H1 (cell line): Measurements from ENCODE around the gene PIAS3. TPM values are rescaled to one million over a fixed set of nuclear protein-coding genes. Genes with fewer than 3 reads are reported as not detected.

ENCODE experiments used
- CTCF ChIA-PET: fragments of 300-600 bp; sonication (Branson Sonifier 250); formaldehyde crosslinking; loops from one replicate; lab custom pipeline; 2021; ENCODE audit not compliant: partially characterized antibody; lab: Charles Lee
- POLR2A ChIA-PET: fragments of 300-600 bp; sonication (Branson Sonifier 250); formaldehyde crosslinking; loops from one replicate; lab custom pipeline; 2021; ENCODE audit warnings: inconsistent platforms; ENCODE audit not compliant: partially characterized antibody; lab: Charles Lee
- DNase-seq, 2 experiments: peaks; one replicate each; pipeline versions ENCODE4 v3.0.0 to v3.0.0-alpha.2; 2010 to 2022; ENCODE audit warnings: low spot score in 2 of 2, low read depth in 1 of 2, mixed read lengths in 1 of 2
- FAIRE-seq: peaks from 2 replicates; lab custom pipeline; 2011; peaks lifted over from hg19 to GRCh38; lab: Jason Lieb, UNC
- H2AFZ ChIP-seq: 2 replicates; pipeline ENCODE4 v1.8.1; 2012; ENCODE audit warnings: low read length, inconsistent platforms
- H2AK5ac ChIP-seq: 2 replicates; pipeline ENCODE4 v1.6.1; 2013; ENCODE audit warnings: low read depth, low read length
- H2BK120ac ChIP-seq: replicated peaks from 2 replicates; pipeline ENCODE3; 2013; ENCODE audit warnings: low read depth, low read length, inconsistent platforms
- H2BK12ac ChIP-seq: 2 replicates; pipeline ENCODE4 v1.6.1; 2013; ENCODE audit warnings: low read depth, low read length
- H2BK15ac ChIP-seq: 2 replicates; pipeline ENCODE4 v1.6.1; 2013; ENCODE audit warnings: low read length
- H2BK20ac ChIP-seq: 2 replicates; pipeline ENCODE4 v1.6.1; 2013; ENCODE audit warnings: low read length
- H2BK5ac ChIP-seq: 2 replicates; pipeline ENCODE4 v1.6.1; 2013; ENCODE audit warnings: low read depth, low read length
- H3K14ac ChIP-seq: 2 replicates; pipeline ENCODE4 v1.6.1; 2013; ENCODE audit warnings: inconsistent platforms; ENCODE audit not compliant: insufficient read length
- H3K18ac ChIP-seq: 2 replicates; pipeline ENCODE4 v1.6.1; 2013; ENCODE audit warnings: low read length; ENCODE audit errors: extremely low read depth
- H3K23ac ChIP-seq: 2 replicates; pipeline ENCODE4 v1.6.1; 2013; ENCODE audit warnings: inconsistent platforms; ENCODE audit not compliant: insufficient read length
- H3K23me2 ChIP-seq: 2 replicates; pipeline ENCODE4 v1.6.1; 2013; ENCODE audit warnings: low read depth, low read length
- H3K27ac ChIP-seq: 2 replicates; pipeline ENCODE4 v1.6.1; 2011; ENCODE audit warnings: low read depth, low read length, inconsistent platforms
- H3K27me3 ChIP-seq, 4 experiments: replicated peaks in 1 of 4; 1 replicate in 1 of 4; 2 replicates in 3 of 4; pipeline versions ENCODE4 v1.6.1 to v1.8.1; 2011 to 2013; ENCODE audit warnings: low read length in 3 of 4, mild to moderate bottlenecking in 3 of 4, inconsistent platforms in 2 of 4, mixed read lengths in 2 of 4, moderate library complexity in 1 of 4; ENCODE audit not compliant: control insufficient read depth in 3 of 4, insufficient read depth in 3 of 4; ENCODE audit errors: extremely low read depth in 1 of 4
- H3K36me3 ChIP-seq, 4 experiments: 2 replicates each; pipeline versions ENCODE4 v1.6.1 to v1.8.1; 2011 to 2013; ENCODE audit warnings: mild to moderate bottlenecking in 4 of 4, low read length in 3 of 4, moderate library complexity in 2 of 4, control low read depth in 1 of 4, inconsistent platforms in 1 of 4; ENCODE audit not compliant: insufficient read depth in 4 of 4, control insufficient read depth in 2 of 4
- H3K4ac ChIP-seq: replicated peaks from 2 replicates; pipeline ENCODE3; 2013; ENCODE audit warnings: low read length, low read depth, mixed read lengths, inconsistent platforms; ENCODE audit not compliant: insufficient read length
- H3K4me1 ChIP-seq, 4 experiments: replicated peaks in 1 of 4; 1 replicate in 1 of 4; 2 replicates in 3 of 4; pipeline versions ENCODE4 v1.6.1 to v1.8.1; 2011 to 2013; ENCODE audit warnings: low read length in 3 of 4, inconsistent platforms in 2 of 4, mixed read lengths in 1 of 4; ENCODE audit not compliant: insufficient read depth in 4 of 4, control insufficient read depth in 3 of 4
- H3K4me2 ChIP-seq, 2 experiments: 2 replicates each; pipeline versions ENCODE4 v1.6.1 to v1.8.1; 2011 to 2013; ENCODE audit warnings: low read depth in 2 of 2, low read length in 2 of 2, control low read depth in 1 of 2, inconsistent platforms in 1 of 2, mild to moderate bottlenecking in 1 of 2; ENCODE audit not compliant: insufficient read depth in 1 of 2
- H3K4me3 ChIP-seq, 4 experiments: fragments of 200-600, 300-600 bp in 1 of 4; sonication (generic), shearing (Covaris generic), sonication (Bioruptor Twin) in 1 of 4; 2 replicates each; pipeline versions ENCODE4 v1.5.1 to v1.8.1; 2011 to 2016; ENCODE audit warnings: low read length in 4 of 4, low read depth in 3 of 4, control low read depth in 2 of 4, inconsistent platforms in 2 of 4, mild to moderate bottlenecking in 2 of 4, mixed read lengths in 1 of 4, moderate library complexity in 1 of 4; ENCODE audit not compliant: insufficient read depth in 2 of 4; ENCODE audit errors: extremely low read depth in 1 of 4
- H3K56ac ChIP-seq: replicated peaks from 2 replicates; pipeline ENCODE3; 2013; ENCODE audit warnings: low read depth, mild to moderate bottlenecking, mixed read lengths, low read length, inconsistent platforms; ENCODE audit not compliant: insufficient read length
- H3K79me1 ChIP-seq: 2 replicates; pipeline ENCODE4 v1.6.1; 2013; ENCODE audit warnings: low read depth, low read length, control low read depth
- H3K79me2 ChIP-seq, 2 experiments: 2 replicates each; pipeline versions ENCODE4 v1.6.1 to v1.8.1; 2012 to 2013; ENCODE audit warnings: low read length in 2 of 2, mild to moderate bottlenecking in 2 of 2, inconsistent platforms in 1 of 2; ENCODE audit not compliant: insufficient read depth in 2 of 2, control insufficient read depth in 1 of 2
- H3K9ac ChIP-seq, 4 experiments: replicated peaks in 1 of 4; 1 replicate in 1 of 4; 2 replicates in 3 of 4; pipeline versions ENCODE4 v1.6.1 to v1.8.1; 2011 to 2013; ENCODE audit warnings: low read depth in 3 of 4, low read length in 3 of 4, control low read depth in 2 of 4, mild to moderate bottlenecking in 2 of 4, moderate library complexity in 2 of 4, inconsistent platforms in 1 of 4; ENCODE audit errors: extremely low read depth in 1 of 4
- H3K9me3 ChIP-seq, 2 experiments: 2 replicates each; pipeline versions ENCODE4 v1.6.1 to v1.8.1; 2012 to 2013; ENCODE audit warnings: mild to moderate bottlenecking in 2 of 2, moderate library complexity in 2 of 2, control low read depth in 1 of 2, inconsistent platforms in 1 of 2, low read depth in 1 of 2, low read length in 1 of 2, mixed read lengths in 1 of 2; ENCODE audit not compliant: insufficient read depth in 2 of 2
- H4K20me1 ChIP-seq, 2 experiments: replicated peaks in 1 of 2; 2 replicates each; pipeline versions ENCODE3 to v1.8.1; 2011 to 2013; ENCODE audit warnings: inconsistent platforms in 2 of 2, low read length in 2 of 2, mild to moderate bottlenecking in 1 of 2; ENCODE audit not compliant: insufficient read depth in 2 of 2, control insufficient read depth in 1 of 2
- H4K5ac ChIP-seq: 2 replicates; pipeline ENCODE4 v1.6.1; 2013; ENCODE audit warnings: low read length, low read depth, mixed read lengths, inconsistent platforms; ENCODE audit not compliant: insufficient read length
- H4K8ac ChIP-seq: 2 replicates; pipeline ENCODE4 v1.8.0; 2013; ENCODE audit warnings: mild to moderate bottlenecking, moderate library complexity, low read length, inconsistent platforms; ENCODE audit not compliant: insufficient read depth; ENCODE audit errors: extremely low read depth
- H4K91ac ChIP-seq: replicated peaks from 2 replicates; pipeline ENCODE3; 2013; ENCODE audit warnings: low read length, mixed read lengths, inconsistent platforms; ENCODE audit not compliant: insufficient read length
- ASH2L ChIP-seq: fragments of 200-600, 300-600 bp; sonication (generic); IDR thresholded peaks from one replicate; pipeline ENCODE4 v1.7.1; 2017; ENCODE audit warnings: low read length
- BACH1 ChIP-seq: IDR thresholded peaks from 2 replicates; pipeline ENCODE4 v1.6.1; 2012; ENCODE audit warnings: low read length, improper control_type of control experiment
- BRCA1 ChIP-seq: IDR thresholded peaks from 2 replicates; pipeline ENCODE4 v1.6.1; 2012; ENCODE audit warnings: low read depth, low read length, improper control_type of control experiment
- CEBPB ChIP-seq: IDR thresholded peaks from 2 replicates; pipeline ENCODE4 v1.6.1; 2012; ENCODE audit warnings: low read depth, low read length
- CHD2 ChIP-seq: IDR thresholded peaks from 2 replicates; pipeline ENCODE4 v1.6.1; 2012; ENCODE audit warnings: low read length, improper control_type of control experiment
- FOSL1 ChIP-seq: IDR thresholded peaks from 2 replicates; pipeline ENCODE4 v1.6.1; 2011; ENCODE audit warnings: mild to moderate bottlenecking, low read depth, low read length, moderate library complexity; ENCODE audit not compliant: insufficient read depth
- JUN ChIP-seq: IDR thresholded peaks from 2 replicates; pipeline ENCODE4 v1.6.1; 2011; ENCODE audit warnings: low read depth, mild to moderate bottlenecking, improper control_type of control experiment, low read length
- SAP30 ChIP-seq: fragments of 300-600 bp; sonication (generic); IDR thresholded peaks from 2 replicates; pipeline ENCODE4 v1.7.1; 2012; ENCODE audit warnings: low read length, moderate library complexity, mild to moderate bottlenecking, inconsistent platforms; ENCODE audit not compliant: insufficient read depth, insufficient replicate concordance
- TCF12 ChIP-seq: IDR thresholded peaks from 2 replicates; pipeline ENCODE4 v1.6.1; 2011; ENCODE audit warnings: low read depth, mild to moderate bottlenecking, low read length
- WGBS, 2 experiments: shearing (Covaris generic) in 1 of 2; methylation state at CpG; one replicate each; pipeline versions ENCODE4 v1.1.6 to v1.1.7; 2013 to 2015; ENCODE audit warnings: low lambda C conversion rate in 2 of 2, mixed read lengths in 2 of 2, inconsistent platforms in 1 of 2, low coverage in 1 of 2, missing lambda C conversion rate in 1 of 2; ENCODE audit not compliant: insufficient replicate concordance in 2 of 2, insufficient coverage in 1 of 2, insufficient read length in 1 of 2; ENCODE audit errors: extremely low coverage in 1 of 2, missing lambda C conversion rate in 1 of 2; 5-methylcytosine and 5-hydroxymethylcytosine counted together
- polyA plus RNA-seq, 7 experiments: library from polyadenylated mRNA; depleted of rRNA in 3 of 7; stranded (reverse) in 5 of 7; unstranded in 2 of 7; fragments of >200 nt in 5 of 7; fragments of 200-250 nt in 2 of 7; gene quantifications; 1 replicate in 5 of 7; 2 replicates in 1 of 7; 4 replicates in 1 of 7; pipeline versions ENCODE4 v1.2.1 to v1.2.3, GENCODE V29; 2011 to 2013; ENCODE audit warnings: missing spikeins in 2 of 7, mixed read lengths in 2 of 7
- total RNA-seq: library from RNA; stranded (reverse); fragmentation: NEBNext Ultra II Directional; extraction: Animal tissue kit (Norgen Biotek cat#: 25700); gene quantifications from 2 replicates; pipeline ENCODE4 v1.2.1, GENCODE V29; 2021
- TF ChIP-seq, protein P1 (sequence below): IDR thresholded peaks from 2 replicates; pipeline ENCODE4 v1.6.1; 2011; ENCODE audit warnings: low read length, improper control_type of control experiment
- TF ChIP-seq, protein P2 (sequence below): IDR thresholded peaks from 2 replicates; pipeline ENCODE4 v1.6.1; 2012; ENCODE audit warnings: low read length, inconsistent platforms

The PIAS3 gene
- total and polyA plus RNA-seq, 2 of the 8 experiments (the other 6 are each of a cell fraction or from before 2014, with no cell fraction given): 36.7 to 49.9 TPM

DNA sequence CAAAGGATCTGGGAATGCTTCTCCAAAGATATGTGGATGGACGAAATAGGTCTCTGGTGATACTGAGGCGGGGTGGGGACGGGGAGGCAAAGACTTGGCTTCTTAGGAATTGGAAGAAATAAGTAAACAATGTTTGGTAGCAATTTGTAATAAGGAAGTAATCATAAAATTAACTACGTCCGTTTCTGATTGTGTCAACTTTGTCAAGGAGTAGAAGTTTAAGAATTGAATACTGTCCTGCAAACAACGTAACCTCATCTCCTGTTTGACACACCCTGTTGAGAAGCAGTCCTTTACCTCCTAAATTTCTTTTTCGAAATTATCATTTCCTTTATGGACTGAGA is 34.4 kb downstream of the PIAS3 start:
- POLR2A ChIA-PET: interaction anchor here (0.7 to 3.9 kb wide), 16 partner anchors 9 to 228 kb away, joined by 3 to 25 read pairs (median 4); partner anchors contain the start of genes CD160, NUDT17 and PIAS3
- H3K18ac ChIP-seq: peak overlapping the region; percentile 7; the same call in 1 of the 2 replicates
- CTCF ChIA-PET: interaction anchor here (14.5 kb wide), 1 partner anchor 22 kb away, joined by 109 read pairs; the partner anchor contains the start of gene NUDT17
- peaks cover 0 to 14% of the 10 kb centered on the region in 2 experiments; a peak in 3 of 4 replicates for H3K79me2 ChIP-seq
- no peaks in the 10 kb centered on the region for H3K27me3 ChIP-seq
- H2AFZ ChIP-seq: peak overlapping the region; percentile 92
- H3K27ac ChIP-seq: peak overlapping the region; percentile 91
- H3K4me1 ChIP-seq: peaks cover 0 to 4% (median 0%) of the 10 kb centered on the region in 4 experiments; a peak in 1 of 7 replicates
- WGBS, 2 experiments: 7% methylated on average over 7 of the region's 7 CpGs; no CpG with 5 or more reads in 1 of the 2 experiments
- no peak overlapping the region for H3K56ac ChIP-seq
- H3K79me1 ChIP-seq: no peaks in the 10 kb centered on the region
- H2BK5ac ChIP-seq: peak overlapping the region; percentile 89
- peak overlapping the region; percentile 82 to 97 (median 92) for H3K9ac ChIP-seq
- no peak for DNase-seq
- H2BK12ac ChIP-seq: no peak overlapping the region
- no peak overlapping the region for H3K4ac ChIP-seq
- no peak overlapping the region for H3K14ac ChIP-seq
- no peak for FAIRE-seq
- no peak overlapping the region for H2BK120ac ChIP-seq
- H2BK15ac ChIP-seq: no peak overlapping the region
- H3K4me3 ChIP-seq: peak overlapping the region; percentile 75 to 100 (median 98)
- H2AK5ac ChIP-seq: no peak overlapping the region
- H4K8ac ChIP-seq: no peak overlapping the region
- no peak overlapping the region for H4K5ac ChIP-seq
- H2BK20ac ChIP-seq: no peak overlapping the region
- no peak overlapping the region for H3K23ac ChIP-seq
- H3K23me2 ChIP-seq: peaks cover 5% of the 10 kb centered on the region; the same call in 1 of the 2 replicates
- peaks cover 7 to 36% (median 25%) of the 10 kb centered on the region in 4 experiments; a peak in 7 of 8 replicates for H3K36me3 ChIP-seq
- peak overlapping the region; percentile 71 to 91 for H3K4me2 ChIP-seq
- no peak overlapping the region for H4K91ac ChIP-seq
- H4K20me1 ChIP-seq: peaks cover 2 to 3% of the 10 kb centered on the region in 2 experiments
- H3K9me3 ChIP-seq: no peaks in the 10 kb centered on the region
- TF ChIP-seq BACH1: no peak
- TF ChIP-seq, protein P1, sequence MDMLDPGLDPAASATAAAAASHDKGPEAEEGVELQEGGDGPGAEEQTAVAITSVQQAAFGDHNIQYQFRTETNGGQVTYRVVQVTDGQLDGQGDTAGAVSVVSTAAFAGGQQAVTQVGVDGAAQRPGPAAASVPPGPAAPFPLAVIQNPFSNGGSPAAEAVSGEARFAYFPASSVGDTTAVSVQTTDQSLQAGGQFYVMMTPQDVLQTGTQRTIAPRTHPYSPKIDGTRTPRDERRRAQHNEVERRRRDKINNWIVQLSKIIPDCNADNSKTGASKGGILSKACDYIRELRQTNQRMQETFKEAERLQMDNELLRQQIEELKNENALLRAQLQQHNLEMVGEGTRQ: no peak
- TF ChIP-seq FOSL1: no peak
- TF ChIP-seq CEBPB: no peak
- no peak for TF ChIP-seq CHD2
- TF ChIP-seq BRCA1: no peak
- no peak for TF ChIP-seq JUN
- TF ChIP-seq SAP30: no peak
- TF ChIP-seq TCF12: no peak
- TF ChIP-seq, protein P2, sequence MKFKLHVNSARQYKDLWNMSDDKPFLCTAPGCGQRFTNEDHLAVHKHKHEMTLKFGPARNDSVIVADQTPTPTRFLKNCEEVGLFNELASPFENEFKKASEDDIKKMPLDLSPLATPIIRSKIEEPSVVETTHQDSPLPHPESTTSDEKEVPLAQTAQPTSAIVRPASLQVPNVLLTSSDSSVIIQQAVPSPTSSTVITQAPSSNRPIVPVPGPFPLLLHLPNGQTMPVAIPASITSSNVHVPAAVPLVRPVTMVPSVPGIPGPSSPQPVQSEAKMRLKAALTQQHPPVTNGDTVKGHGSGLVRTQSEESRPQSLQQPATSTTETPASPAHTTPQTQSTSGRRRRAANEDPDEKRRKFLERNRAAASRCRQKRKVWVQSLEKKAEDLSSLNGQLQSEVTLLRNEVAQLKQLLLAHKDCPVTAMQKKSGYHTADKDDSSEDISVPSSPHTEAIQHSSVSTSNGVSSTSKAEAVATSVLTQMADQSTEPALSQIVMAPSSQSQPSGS: no peak
- no peak for TF ChIP-seq ASH2L
